Left lung (tissue), 10 donors: ENCODE measurements around the gene SLC2A8. TPM values are rescaled to one million over a fixed set of nuclear protein-coding genes. Genes with fewer than 3 reads are reported as not detected.
A peak's percentile ranks its signal among the peaks of the same experiment; 100 is the strongest.

Experiments
- ATAC-seq: fragments of 200-7000 bp; cut with Tn5 transposase; one replicate; pipeline ENCODE4 v1.9.1; 2020; ENCODE audit warnings: moderate library complexity
- DNase-seq, 4 donors: peaks; one replicate each; pipeline ENCODE4 v3.0.0-alpha.2; 2013 to 2020
- H3K27ac ChIP-seq, 2 donors: fragments of 200-600 bp; sonication (generic) in 1 of 2; one replicate each; pipeline versions ENCODE4 v1.5.0 to v1.8.0; 2020 to 2021
- H3K27me3 ChIP-seq, 2 donors: fragments of 200-600 bp; sonication (generic) in 1 of 2; one replicate each; pipeline versions ENCODE4 v1.5.0 to v1.8.0; 2020 to 2021
- H3K36me3 ChIP-seq, 2 donors: fragments of 200-600 bp; sonication (generic) in 1 of 2; one replicate each; pipeline versions ENCODE4 v1.5.0 to v1.8.0; 2020 to 2021
- H3K4me1 ChIP-seq, 2 donors: fragments of 200-600 bp; one replicate each; pipeline ENCODE4 v1.8.0; 2021
- H3K4me3 ChIP-seq, 2 donors: fragments of 200-600 bp; sonication (generic) in 1 of 2; one replicate each; pipeline versions ENCODE4 v1.5.0 to v1.8.0; 2020 to 2021; ENCODE audit warnings: mild to moderate bottlenecking in 1 of 2
- H3K9me3 ChIP-seq, 2 donors: fragments of 200-600 bp; sonication (generic) in 1 of 2; one replicate each; pipeline versions ENCODE4 v1.5.0 to v1.8.0; 2020 to 2021
- intact Hi-C, 2 donors: fragments of 100-400 bp; cut with DNase I; formaldehyde crosslinking; loops; one replicate each; pipeline versions ENCODE4 v1.11.2 to v1.14.2; 2022
- polyA plus RNA-seq, 6 donors: library from polyadenylated mRNA; unstranded; fragments of 120-200 nt; gene quantifications; one replicate each; pipeline ENCODE4 v1.2.1, GENCODE V29; 2013; ENCODE audit not compliant: insufficient read length in 6 of 6
- total RNA-seq, 2 donors: library from RNA; stranded (reverse); fragmentation: NEBNext Ultra II Directional; extraction: Animal tissue kit (Norgen Biotek cat#: 25700); gene quantifications; one replicate each; pipeline ENCODE4 v1.2.1, GENCODE V29; 2021
- TF ChIP-seq, protein P1 (sequence below), 2 donors: fragments of 200-600 bp; sonication (generic) in 1 of 2; IDR thresholded peaks; one replicate each; pipeline versions ENCODE4 v1.5.0 to v1.8.0; 2021; ENCODE audit warnings: antibody characterized with exemption in 2 of 2
- donor health status: DM: no; HTN: yes; CAD: no.
- donor health status: DM: no; HTN: no; CAD: no.

SLC2A8 gene
- total and polyA plus RNA-seq, 8 donors, result 18.6 to 24.2 (median 21.6) TPM

DNA sequence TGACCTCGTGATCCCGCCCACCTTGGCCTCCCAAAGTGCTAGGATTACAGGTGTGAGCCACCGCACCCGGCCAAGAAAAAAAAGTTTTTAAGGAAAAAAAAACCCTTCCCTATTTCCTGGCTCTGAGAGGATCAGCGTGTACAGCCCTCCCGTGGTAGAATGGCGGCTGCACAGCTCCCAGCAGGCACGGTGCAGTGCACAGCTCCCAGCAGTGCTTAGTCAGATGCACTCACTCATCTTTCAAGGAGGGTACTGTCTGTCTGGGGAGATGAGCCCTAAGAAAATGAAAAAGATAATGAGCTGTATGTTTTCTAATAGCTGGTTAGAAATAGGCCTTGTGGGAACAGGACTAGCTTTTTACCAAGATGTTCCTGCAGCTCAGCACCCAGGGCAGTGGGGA is 36.7 kb upstream of the SLC2A8 start:
- DNase-seq (no peak), ATAC-seq (no peak)
- Histone ChIP-seq H3K36me3 (no peaks in the 10 kb centered on the region), H3K4me1 (no peaks in the 10 kb centered on the region), H3K9me3 (no peaks in the 10 kb centered on the region), H3K27me3 (no peaks in the 10 kb centered on the region), H3K27ac (no peak overlapping the region), H3K4me3 (no peak overlapping the region)
- TF ChIP-seq, protein P1, sequence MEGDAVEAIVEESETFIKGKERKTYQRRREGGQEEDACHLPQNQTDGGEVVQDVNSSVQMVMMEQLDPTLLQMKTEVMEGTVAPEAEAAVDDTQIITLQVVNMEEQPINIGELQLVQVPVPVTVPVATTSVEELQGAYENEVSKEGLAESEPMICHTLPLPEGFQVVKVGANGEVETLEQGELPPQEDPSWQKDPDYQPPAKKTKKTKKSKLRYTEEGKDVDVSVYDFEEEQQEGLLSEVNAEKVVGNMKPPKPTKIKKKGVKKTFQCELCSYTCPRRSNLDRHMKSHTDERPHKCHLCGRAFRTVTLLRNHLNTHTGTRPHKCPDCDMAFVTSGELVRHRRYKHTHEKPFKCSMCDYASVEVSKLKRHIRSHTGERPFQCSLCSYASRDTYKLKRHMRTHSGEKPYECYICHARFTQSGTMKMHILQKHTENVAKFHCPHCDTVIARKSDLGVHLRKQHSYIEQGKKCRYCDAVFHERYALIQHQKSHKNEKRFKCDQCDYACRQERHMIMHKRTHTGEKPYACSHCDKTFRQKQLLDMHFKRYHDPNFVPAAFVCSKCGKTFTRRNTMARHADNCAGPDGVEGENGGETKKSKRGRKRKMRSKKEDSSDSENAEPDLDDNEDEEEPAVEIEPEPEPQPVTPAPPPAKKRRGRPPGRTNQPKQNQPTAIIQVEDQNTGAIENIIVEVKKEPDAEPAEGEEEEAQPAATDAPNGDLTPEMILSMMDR (IDR thresholded peaks at IDR 0.05), result no peak
- intact Hi-C loops, result no loop called here

DNA sequence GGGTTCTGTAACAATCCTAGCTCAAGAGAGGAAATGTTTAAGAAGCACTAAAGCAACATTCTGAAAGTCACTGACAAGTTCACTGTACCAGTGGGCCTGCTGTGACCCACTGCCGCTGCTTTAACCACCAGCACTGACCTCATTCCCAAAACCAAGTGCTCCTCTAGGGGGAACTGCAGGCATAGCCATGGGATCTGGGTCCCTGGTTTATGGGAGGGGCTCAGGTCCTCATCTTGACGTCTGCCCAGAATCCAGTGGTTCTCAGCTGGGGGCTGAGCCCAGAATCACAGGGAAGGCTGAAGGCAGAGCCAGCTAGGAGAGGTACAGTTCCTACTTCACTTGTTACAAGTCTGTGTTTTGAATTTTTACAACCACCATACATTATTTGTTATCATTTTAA is 36.1 kb upstream of the SLC2A8 start:
- Histone ChIP-seq H3K36me3 (no peaks in the 10 kb centered on the region), H3K9me3 (no peaks in the 10 kb centered on the region), H3K4me1 (no peaks in the 10 kb centered on the region), H3K27me3 (no peaks in the 10 kb centered on the region), H3K4me3 (no peak overlapping the region), H3K27ac (no peak overlapping the region)
- TF ChIP-seq, protein P1 (IDR thresholded peaks at IDR 0.05), result no peak
- intact Hi-C loops, result no loop called here
- ATAC-seq, result peak; percentile 36
- DNase-seq, result peak in 1 of 4 donors; percentile 19

GRCh38 chr9:127361561-127361960 is 35.4 kb upstream of the SLC2A8 start:
- ATAC-seq, result no peak
- Histone ChIP-seq H3K4me1 (no peaks in the 10 kb centered on the region), H3K36me3 (no peaks in the 10 kb centered on the region), H3K4me3 (no peak overlapping the region), H3K9me3 (no peaks in the 10 kb centered on the region), H3K27me3 (no peaks in the 10 kb centered on the region), H3K27ac (no peak overlapping the region)
- TF ChIP-seq, protein P1 (IDR thresholded peaks at IDR 0.05), result no peak
- intact Hi-C loops, result no loop called here
- DNase-seq, result no peak

- no peak for DNase-seq
- H3K4me3 ChIP-seq, result no peak overlapping the region
- H3K9me3 ChIP-seq, result no peaks in the 10 kb centered on the region
- ATAC-seq, result no peak
- H3K27me3 ChIP-seq, result no peaks in the 10 kb centered on the region
- TF ChIP-seq, protein P1 (IDR thresholded peaks at IDR 0.05), result no peak
- no peaks in the 10 kb centered on the region for H3K4me1 ChIP-seq
- intact Hi-C loops, result no loop called here
- H3K36me3 ChIP-seq, result no peaks in the 10 kb centered on the region
- no peak overlapping the region for H3K27ac ChIP-seq
These were observed 34.1 kb upstream of the SLC2A8 start for GRCh38 chr9:127362829-127363228.

DNA sequence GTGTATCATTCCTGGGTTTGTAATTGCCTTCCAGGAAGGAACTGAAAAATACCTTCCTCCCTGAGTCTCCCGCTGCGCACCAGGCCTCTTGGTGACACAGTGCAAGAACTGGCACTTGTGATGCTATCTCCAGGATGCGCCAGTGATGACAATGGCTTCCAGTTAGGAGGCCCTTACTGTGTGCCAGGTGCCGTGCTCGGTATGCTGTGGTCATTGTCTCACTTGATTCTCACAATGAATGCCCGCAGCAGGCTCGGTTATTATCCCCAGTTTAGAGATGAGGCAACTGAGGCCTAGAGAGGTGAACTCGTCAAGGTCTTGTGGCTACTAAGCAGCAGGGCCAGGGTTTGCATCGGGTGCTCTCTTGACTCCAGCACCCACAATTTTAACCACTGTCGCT is 31.5 kb upstream of the SLC2A8 start:
- Histone ChIP-seq H3K27me3 (no peaks in the 10 kb centered on the region), H3K36me3 (no peaks in the 10 kb centered on the region), H3K4me1 (no peaks in the 10 kb centered on the region), H3K27ac (no peak overlapping the region), H3K4me3 (no peak overlapping the region), H3K9me3 (no peaks in the 10 kb centered on the region)
- TF ChIP-seq, protein P1 (IDR thresholded peaks at IDR 0.05), result no peak
- intact Hi-C loops, result no loop called here
- DNase-seq (no peak), ATAC-seq (no peak)
